ENCODE measurements around the gene GCAT. TPM values are rescaled to one million over a fixed set of nuclear protein-coding genes. Genes with fewer than 3 reads are reported as not detected.

Gene GCAT
- total and polyA plus RNA-seq, 12 donors, result 26.7 to 63.0 (median 41.5) TPM

Small RNA genes within 50 kb of the gene (microRNA-seq; reads per million reads assigned to microRNA genes)
- 0.51 to 0.60 reads per million in 2 donors for gene MIR659

Other genes starting within 250 kb of the GCAT start
- gene CDC42EP1, start 247.5 kb upstream of the GCAT start, total RNA-seq, result 10 to 100 TPM; 10.6 to 48.3 (median 16.2) TPM
- gene CDC42EP1, start 247.5 kb upstream of the GCAT start, polyA plus RNA-seq, result 10 to 100 TPM; 12.6 to 19.7 TPM
- 1 to 10 TPM in 1 of 10 donors, under 1 TPM in 2, not detected in 7; 0.53 to 6.5 (median 0.61) TPM for gene LGALS2, start 227.8 kb upstream of the GCAT start, total RNA-seq
- not detected for gene LGALS2, start 227.8 kb upstream of the GCAT start, polyA plus RNA-seq
- gene GGA1, start 199.1 kb upstream of the GCAT start, total RNA-seq, result 10 to 100 TPM; 22.9 to 32.6 (median 25.4) TPM
- 10 to 100 TPM; 31.0 to 39.7 TPM for gene GGA1, start 199.1 kb upstream of the GCAT start, polyA plus RNA-seq
- 1 to 10 TPM in 8 of 10 donors, under 1 TPM in 2; 0.50 to 9.3 (median 2.7) TPM for gene SH3BP1, start 168.3 kb upstream of the GCAT start, total RNA-seq
- 1 to 10 TPM; 1.4 to 1.5 TPM for gene SH3BP1, start 168.3 kb upstream of the GCAT start, polyA plus RNA-seq
- gene PDXP, start 149.2 kb upstream of the GCAT start, total RNA-seq, result 10 to 100 TPM; 16.6 to 29.9 (median 21.2) TPM
- 10 to 100 TPM in 1 of 2 donors, 1 to 10 TPM in 1; 5.3 to 26.9 TPM for gene PDXP, start 149.2 kb upstream of the GCAT start, polyA plus RNA-seq
- 1,000 to 10,000 TPM in 2 of 10 donors, 100 to 1,000 TPM in 8; 651 to 1,550 (median 786) TPM for gene LGALS1, start 132.3 kb upstream of the GCAT start, total RNA-seq
- gene LGALS1, start 132.3 kb upstream of the GCAT start, polyA plus RNA-seq, result 1,000 to 10,000 TPM; 1,777 to 4,200 TPM
- 10 to 100 TPM; 10.8 to 16.8 (median 12.7) TPM for gene NOL12, start 121.6 kb upstream of the GCAT start, total RNA-seq
- 10 to 100 TPM; 19.6 to 35.3 TPM for gene NOL12, start 121.6 kb upstream of the GCAT start, polyA plus RNA-seq
- gene TRIOBP, start 110.9 kb upstream of the GCAT start, total RNA-seq, result 100 to 1,000 TPM in 1 of 10 donors, 10 to 100 TPM in 9; 63.2 to 115 (median 82.4) TPM
- gene TRIOBP, start 110.9 kb upstream of the GCAT start, polyA plus RNA-seq, result 10 to 100 TPM; 34.7 to 94.1 TPM
- gene GALR3, start 15.4 kb downstream of the GCAT start, total RNA-seq, result not detected
- gene GALR3, start 15.4 kb downstream of the GCAT start, polyA plus RNA-seq, result under 1 TPM in 1 of 2 donors, not detected in 1; 0.03 TPM
- gene ANKRD54, start 36.4 kb downstream of the GCAT start, total RNA-seq, result 10 to 100 TPM; 11.2 to 21.5 (median 14.4) TPM
- gene ANKRD54, start 36.4 kb downstream of the GCAT start, polyA plus RNA-seq, result 10 to 100 TPM; 17.4 to 19.4 TPM
- gene EIF3L, start 41.5 kb downstream of the GCAT start, total RNA-seq, result 100 to 1,000 TPM; 304 to 489 (median 445) TPM
- gene EIF3L, start 41.5 kb downstream of the GCAT start, polyA plus RNA-seq, result 100 to 1,000 TPM; 135 to 250 TPM
- 10 to 100 TPM; 13.0 to 26.9 (median 16.5) TPM for gene MICALL1, start 98.4 kb downstream of the GCAT start, total RNA-seq
- gene MICALL1, start 98.4 kb downstream of the GCAT start, polyA plus RNA-seq, result 10 to 100 TPM in 1 of 2 donors, 1 to 10 TPM in 1; 9.3 to 10.3 TPM
- gene C22orf23, start 145.7 kb downstream of the GCAT start, total RNA-seq, result 1 to 10 TPM in 2 of 10 donors, under 1 TPM in 8; 0.17 to 1.1 (median 0.55) TPM
- under 1 TPM; 0.22 to 0.25 TPM for gene C22orf23, start 145.7 kb downstream of the GCAT start, polyA plus RNA-seq
- gene POLR2F, start 145.8 kb downstream of the GCAT start, total RNA-seq, result 10 to 100 TPM; 62.4 to 95.7 (median 76.6) TPM
- gene POLR2F, start 145.8 kb downstream of the GCAT start, polyA plus RNA-seq, result 100 to 1,000 TPM; 150 to 200 TPM
- gene SOX10, start 176.6 kb downstream of the GCAT start, total RNA-seq, result 1 to 10 TPM in 5 of 10 donors, under 1 TPM in 5; 0.11 to 3.2 (median 0.78) TPM
- 1 to 10 TPM; 1.8 to 3.8 TPM for gene SOX10, start 176.6 kb downstream of the GCAT start, polyA plus RNA-seq
- gene PICK1, start 249.5 kb downstream of the GCAT start, total RNA-seq, result 10 to 100 TPM; 17.4 to 30.7 (median 22.1) TPM
- 10 to 100 TPM; 27.3 to 32.9 TPM for gene PICK1, start 249.5 kb downstream of the GCAT start, polyA plus RNA-seq